ENCODE data around the gene CPNE5. TPM values are rescaled to one million over a fixed set of nuclear protein-coding genes. Genes with fewer than 3 reads are reported as not detected.

CPNE5 gene
- total RNA-seq, 1 experiment from 2014 or later = 0.44 TPM

DNA sequence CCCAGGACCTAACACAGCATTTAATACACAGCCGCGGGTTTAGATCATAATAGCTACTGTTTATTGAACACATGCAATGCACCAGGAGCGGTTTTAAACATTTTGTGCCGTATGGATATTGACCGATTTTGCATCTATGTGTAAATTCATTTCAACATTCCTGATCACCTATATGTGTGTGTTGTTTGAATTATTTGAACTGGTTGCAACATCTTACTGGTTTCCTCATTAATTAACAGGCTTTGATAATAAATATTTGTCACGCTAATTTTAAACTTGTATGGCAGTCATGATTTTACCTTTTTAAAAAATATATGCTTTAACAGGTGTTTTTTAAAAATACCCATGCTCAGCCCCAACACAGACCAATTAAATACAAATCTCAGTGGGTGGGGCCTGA lies 35.8 kb downstream of the CPNE5 start:
- in situ Hi-C loops (cut with HindIII; ENCODE audit: low pct_unique_long_range_greater_than_20kb, low sequenced_read_pairs) (no loop called here), intact Hi-C loops (cut with micrococcal nuclease; ENCODE audit: unreplicated experiment) (no loop called here)
- Histone ChIP-seq H3K9me3 (ENCODE audit: control insufficient read depth, insufficient read depth, low read depth, low read length) (no peaks in the 10 kb centered on the region), H3K36me3 (ENCODE audit: control insufficient read depth, insufficient read depth, low read length) (no peaks in the 10 kb centered on the region), H3K27ac (ENCODE audit: low read length) (no peak overlapping the region), H3K27me3 (ENCODE audit: control insufficient read depth, insufficient read depth, low read length) (peaks cover 4% of the 10 kb centered on the region; the same call in 1 of the 2 replicates), H3K4me1 (ENCODE audit: control insufficient read depth, insufficient read depth, low read length) (no peaks in the 10 kb centered on the region), H3K4me3 (ENCODE audit: low read depth in 2 of 2, low read length in 2 of 2) (no peak overlapping the region)
- ChIA-PET POLR2A (no interaction called here), CTCF (no interaction called here)
- no peak for ATAC-seq
- TF ChIP-seq, protein P1, sequence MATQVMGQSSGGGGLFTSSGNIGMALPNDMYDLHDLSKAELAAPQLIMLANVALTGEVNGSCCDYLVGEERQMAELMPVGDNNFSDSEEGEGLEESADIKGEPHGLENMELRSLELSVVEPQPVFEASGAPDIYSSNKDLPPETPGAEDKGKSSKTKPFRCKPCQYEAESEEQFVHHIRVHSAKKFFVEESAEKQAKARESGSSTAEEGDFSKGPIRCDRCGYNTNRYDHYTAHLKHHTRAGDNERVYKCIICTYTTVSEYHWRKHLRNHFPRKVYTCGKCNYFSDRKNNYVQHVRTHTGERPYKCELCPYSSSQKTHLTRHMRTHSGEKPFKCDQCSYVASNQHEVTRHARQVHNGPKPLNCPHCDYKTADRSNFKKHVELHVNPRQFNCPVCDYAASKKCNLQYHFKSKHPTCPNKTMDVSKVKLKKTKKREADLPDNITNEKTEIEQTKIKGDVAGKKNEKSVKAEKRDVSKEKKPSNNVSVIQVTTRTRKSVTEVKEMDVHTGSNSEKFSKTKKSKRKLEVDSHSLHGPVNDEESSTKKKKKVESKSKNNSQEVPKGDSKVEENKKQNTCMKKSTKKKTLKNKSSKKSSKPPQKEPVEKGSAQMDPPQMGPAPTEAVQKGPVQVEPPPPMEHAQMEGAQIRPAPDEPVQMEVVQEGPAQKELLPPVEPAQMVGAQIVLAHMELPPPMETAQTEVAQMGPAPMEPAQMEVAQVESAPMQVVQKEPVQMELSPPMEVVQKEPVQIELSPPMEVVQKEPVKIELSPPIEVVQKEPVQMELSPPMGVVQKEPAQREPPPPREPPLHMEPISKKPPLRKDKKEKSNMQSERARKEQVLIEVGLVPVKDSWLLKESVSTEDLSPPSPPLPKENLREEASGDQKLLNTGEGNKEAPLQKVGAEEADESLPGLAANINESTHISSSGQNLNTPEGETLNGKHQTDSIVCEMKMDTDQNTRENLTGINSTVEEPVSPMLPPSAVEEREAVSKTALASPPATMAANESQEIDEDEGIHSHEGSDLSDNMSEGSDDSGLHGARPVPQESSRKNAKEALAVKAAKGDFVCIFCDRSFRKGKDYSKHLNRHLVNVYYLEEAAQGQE (IDR thresholded peaks at IDR 0.05; ENCODE audit: insufficient read depth in 1 of 2, low read depth in 2 of 2, low read length in 1 of 2) = no peak
- TF ChIP-seq POLR2AphosphoS5 (IDR thresholded peaks at IDR 0.05; ENCODE audit: low read depth, low read length) (no peak), TCF7L2 (IDR thresholded peaks at IDR 0.05; ENCODE audit: low read depth, low read length) (no peak), SIN3A (IDR thresholded peaks at IDR 0.05; ENCODE audit: borderline replicate concordance, insufficient read depth, low read depth, low read length) (no peak)
- no peak for DNase-seq (ENCODE audit: low read depth, low spot score)
- BruUV-seq (replicated peaks) = no TSS peak

DNA sequence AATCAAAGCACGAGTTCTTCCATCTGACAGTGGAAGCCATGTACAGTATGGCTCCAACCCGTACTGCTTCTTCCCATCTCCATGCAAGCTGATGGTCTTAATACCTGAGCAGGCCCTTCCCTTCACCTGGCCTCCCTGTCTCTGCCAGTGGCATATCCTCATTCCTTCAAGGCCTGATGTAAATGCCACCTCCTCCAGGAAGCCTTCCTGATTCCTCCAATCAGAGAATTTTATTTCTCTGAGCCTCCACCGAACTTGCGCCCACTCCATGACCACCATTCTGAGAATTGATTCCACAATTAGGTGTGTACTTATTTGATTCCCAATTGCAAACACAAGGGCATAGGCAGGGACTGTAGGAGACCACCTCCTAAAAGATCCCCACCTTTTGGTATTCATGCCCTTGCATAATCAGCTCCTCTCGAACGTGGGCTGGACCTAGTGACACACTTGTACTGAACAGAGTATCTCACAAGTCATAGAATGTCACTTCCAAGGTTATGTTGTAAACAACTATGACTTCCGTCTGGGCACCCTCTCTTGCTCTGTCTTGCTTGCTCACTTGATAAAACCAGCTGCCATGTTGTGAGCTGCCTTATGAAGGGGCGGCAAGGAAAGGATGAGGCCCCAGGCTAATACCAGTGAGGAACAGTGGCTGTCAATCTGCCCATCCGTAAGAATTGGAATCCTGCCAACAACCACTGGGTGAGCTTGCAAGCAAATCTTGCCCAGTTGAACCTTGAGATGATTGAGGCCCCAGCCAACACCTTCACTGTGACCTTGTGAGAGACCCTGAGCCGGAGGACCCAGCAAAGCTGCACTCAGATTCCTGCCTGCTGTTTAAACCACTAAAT lies 38.8 kb downstream of the CPNE5 start:
- Histone ChIP-seq H3K4me1 (ENCODE audit: control insufficient read depth, insufficient read depth, low read length) (no peaks in the 10 kb centered on the region), H3K27me3 (ENCODE audit: control insufficient read depth, insufficient read depth, low read length) (peaks cover 4% of the 10 kb centered on the region; the same call in 1 of the 2 replicates), H3K27ac (ENCODE audit: low read length) (no peak overlapping the region), H3K36me3 (ENCODE audit: control insufficient read depth, insufficient read depth, low read length) (no peaks in the 10 kb centered on the region), H3K9me3 (ENCODE audit: control insufficient read depth, insufficient read depth, low read depth, low read length) (no peaks in the 10 kb centered on the region), H3K4me3 (ENCODE audit: low read depth in 2 of 2, low read length in 2 of 2) (no peak overlapping the region)
- BruUV-seq (replicated peaks) = no TSS peak
- no peak for ATAC-seq
- TF ChIP-seq TCF7L2 (IDR thresholded peaks at IDR 0.05; ENCODE audit: low read depth, low read length) = no peak
- TF ChIP-seq, protein P2, sequence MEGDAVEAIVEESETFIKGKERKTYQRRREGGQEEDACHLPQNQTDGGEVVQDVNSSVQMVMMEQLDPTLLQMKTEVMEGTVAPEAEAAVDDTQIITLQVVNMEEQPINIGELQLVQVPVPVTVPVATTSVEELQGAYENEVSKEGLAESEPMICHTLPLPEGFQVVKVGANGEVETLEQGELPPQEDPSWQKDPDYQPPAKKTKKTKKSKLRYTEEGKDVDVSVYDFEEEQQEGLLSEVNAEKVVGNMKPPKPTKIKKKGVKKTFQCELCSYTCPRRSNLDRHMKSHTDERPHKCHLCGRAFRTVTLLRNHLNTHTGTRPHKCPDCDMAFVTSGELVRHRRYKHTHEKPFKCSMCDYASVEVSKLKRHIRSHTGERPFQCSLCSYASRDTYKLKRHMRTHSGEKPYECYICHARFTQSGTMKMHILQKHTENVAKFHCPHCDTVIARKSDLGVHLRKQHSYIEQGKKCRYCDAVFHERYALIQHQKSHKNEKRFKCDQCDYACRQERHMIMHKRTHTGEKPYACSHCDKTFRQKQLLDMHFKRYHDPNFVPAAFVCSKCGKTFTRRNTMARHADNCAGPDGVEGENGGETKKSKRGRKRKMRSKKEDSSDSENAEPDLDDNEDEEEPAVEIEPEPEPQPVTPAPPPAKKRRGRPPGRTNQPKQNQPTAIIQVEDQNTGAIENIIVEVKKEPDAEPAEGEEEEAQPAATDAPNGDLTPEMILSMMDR (IDR thresholded peaks at IDR 0.05) = no peak
- TF ChIP-seq, protein P1 (IDR thresholded peaks at IDR 0.05; ENCODE audit: insufficient read depth in 1 of 2, low read depth in 2 of 2, low read length in 1 of 2) = no peak
- no peak for TF ChIP-seq POLR2AphosphoS5 (IDR thresholded peaks at IDR 0.05; ENCODE audit: low read depth, low read length)
- no peak for TF ChIP-seq SIN3A (IDR thresholded peaks at IDR 0.05; ENCODE audit: borderline replicate concordance, insufficient read depth, low read depth, low read length)
- intact Hi-C loops (cut with micrococcal nuclease; ENCODE audit: unreplicated experiment) = no loop called here
- no peak for DNase-seq (ENCODE audit: low read depth, low spot score)
- in situ Hi-C loops (cut with HindIII; ENCODE audit: low pct_unique_long_range_greater_than_20kb, low sequenced_read_pairs) = no loop called here
- ChIA-PET CTCF (no interaction called here), POLR2A (no interaction called here)

Measured in Panc1 (cell line).